ENCODE measurements around the gene HOXD11.

The HOXD11 gene

DNA sequence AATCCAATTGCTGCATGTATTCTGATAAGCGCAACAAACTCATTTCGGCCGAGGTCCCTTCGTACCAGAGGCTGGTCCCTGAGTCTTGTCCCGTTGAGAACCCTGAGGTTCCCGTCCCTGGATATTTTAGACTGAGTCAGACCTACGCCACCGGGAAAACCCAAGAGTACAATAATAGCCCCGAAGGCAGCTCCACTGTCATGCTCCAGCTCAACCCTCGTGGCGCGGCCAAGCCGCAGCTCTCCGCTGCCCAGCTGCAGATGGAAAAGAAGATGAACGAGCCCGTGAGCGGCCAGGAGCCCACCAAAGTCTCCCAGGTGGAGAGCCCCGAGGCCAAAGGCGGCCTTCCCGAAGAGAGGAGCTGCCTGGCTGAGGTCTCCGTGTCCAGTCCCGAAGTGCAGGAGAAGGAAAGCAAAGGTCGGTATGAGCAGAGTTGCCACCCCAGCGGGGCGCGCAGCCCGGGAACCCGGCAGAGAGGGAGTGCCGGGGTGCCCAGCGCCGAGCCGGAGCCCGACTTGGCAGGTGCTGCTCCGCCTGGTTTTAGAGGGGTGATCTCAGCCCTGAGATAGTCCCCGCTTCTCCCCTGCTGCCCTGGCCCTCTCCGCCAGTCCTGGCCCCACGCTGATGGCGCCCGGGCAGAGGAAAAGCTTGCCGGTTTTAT lies 10.2 kb downstream of the HOXD11 start:
- DNase-seq (ENCODE audit: low read depth in 1 of 2, low spot score in 1 of 2) = no peak
- in situ Hi-C loops (cut with HindIII; ENCODE audit: low pct_unique_long_range_greater_than_20kb, low sequenced_read_pairs) = no loop called here
- no peak for TF ChIP-seq JUND (IDR thresholded peaks at IDR 0.05; ENCODE audit: low read depth)

DNA sequence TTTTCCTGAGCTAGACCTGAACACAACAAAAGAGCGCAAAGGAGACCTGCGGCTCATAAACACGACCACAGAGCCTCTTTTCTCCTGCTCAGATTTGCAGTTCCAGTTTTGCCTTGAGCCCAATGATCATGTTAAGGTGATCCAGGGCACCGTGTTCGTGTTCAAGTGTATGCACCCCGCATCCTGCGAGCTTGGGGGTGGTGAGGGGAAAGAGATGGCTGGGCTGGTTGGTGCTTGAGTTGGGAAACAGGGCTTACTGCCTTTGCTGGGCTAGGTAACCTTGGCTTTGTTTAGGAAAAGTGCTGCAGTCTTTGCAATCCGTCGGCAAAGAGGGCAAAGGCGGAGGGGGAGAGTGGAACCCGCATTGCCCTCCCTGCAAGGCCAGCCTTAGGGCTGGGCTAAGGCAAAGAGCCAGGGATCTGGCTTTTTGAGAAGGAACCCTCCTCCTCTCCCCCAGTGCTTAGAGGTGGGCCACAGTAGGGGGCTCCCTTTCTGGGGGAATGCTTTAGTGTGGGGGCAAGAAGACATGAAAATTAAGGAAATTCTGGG lies 10.8 kb downstream of the HOXD11 start:
- TF ChIP-seq JUND (IDR thresholded peaks at IDR 0.05; ENCODE audit: low read depth) = no peak
- in situ Hi-C loops (cut with HindIII; ENCODE audit: low pct_unique_long_range_greater_than_20kb, low sequenced_read_pairs) = no loop called here
- no peak for DNase-seq (ENCODE audit: low read depth in 1 of 2, low spot score in 1 of 2)

GRCh38 chr2:176118601-176119339 lies 11.7 kb downstream of the HOXD11 start:
- no peak for TF ChIP-seq JUND (IDR thresholded peaks at IDR 0.05; ENCODE audit: low read depth)
- peak; percentile 77 to 81 for DNase-seq (ENCODE audit: low read depth in 1 of 2, low spot score in 1 of 2)
- in situ Hi-C loops (cut with HindIII; ENCODE audit: low pct_unique_long_range_greater_than_20kb, low sequenced_read_pairs) = no loop called here

GRCh38 chr2:176120364-176121189 lies 13.5 kb downstream of the HOXD11 start:
- in situ Hi-C loops (cut with HindIII; ENCODE audit: low pct_unique_long_range_greater_than_20kb, low sequenced_read_pairs) = no loop called here

GRCh38 chr2:176121190-176122051 lies 14.3 kb downstream of the HOXD11 start:
- in situ Hi-C loops (cut with HindIII; ENCODE audit: low pct_unique_long_range_greater_than_20kb, low sequenced_read_pairs) = no loop called here
- TF ChIP-seq JUND (IDR thresholded peaks at IDR 0.05; ENCODE audit: low read depth) = no peak
- no peak for DNase-seq (ENCODE audit: low read depth in 1 of 2, low spot score in 1 of 2)

More at GRCh38 chr2:176120364-176121189, 13.5 kb downstream of the HOXD11 start:
- TF ChIP-seq JUND (IDR thresholded peaks at IDR 0.05; ENCODE audit: low read depth) = no peak
- no peak for DNase-seq (ENCODE audit: low read depth in 1 of 2, low spot score in 1 of 2)

DNA sequence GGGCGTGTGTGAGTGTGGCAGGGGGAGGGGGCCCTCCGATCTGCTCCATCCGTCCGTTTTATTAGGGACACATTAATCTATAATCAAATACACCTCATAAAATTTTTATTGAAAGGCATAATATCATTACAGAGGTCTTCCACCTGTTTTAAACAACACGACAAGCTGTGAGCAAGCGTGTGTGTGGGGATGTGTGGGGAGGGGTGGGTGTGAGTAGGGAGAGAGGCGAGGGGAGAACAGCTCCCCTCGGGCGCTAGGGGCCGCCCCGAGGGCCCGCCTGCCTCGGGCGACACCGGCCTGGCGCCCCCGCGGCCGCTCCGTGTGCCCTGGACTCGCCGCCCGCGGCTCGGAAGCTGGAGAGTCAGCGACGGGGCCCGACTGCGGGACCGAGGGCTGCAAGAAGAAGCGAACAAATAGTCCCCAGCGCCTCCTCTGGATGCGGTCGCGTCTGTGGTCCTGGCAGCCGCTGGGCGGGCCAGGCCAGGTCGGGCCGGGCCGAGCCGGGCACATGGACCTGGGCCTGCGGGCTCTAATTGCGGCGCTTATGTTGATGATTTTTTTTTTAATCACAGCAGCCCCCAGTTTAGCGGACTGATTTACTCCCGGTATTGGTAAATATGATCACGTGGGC lies 15.1 kb downstream of the HOXD11 start:
- in situ Hi-C loops (cut with HindIII; ENCODE audit: low pct_unique_long_range_greater_than_20kb, low sequenced_read_pairs) = no loop called here
- DNase-seq (ENCODE audit: low read depth in 1 of 2, low spot score in 1 of 2) = no peak

DNA sequence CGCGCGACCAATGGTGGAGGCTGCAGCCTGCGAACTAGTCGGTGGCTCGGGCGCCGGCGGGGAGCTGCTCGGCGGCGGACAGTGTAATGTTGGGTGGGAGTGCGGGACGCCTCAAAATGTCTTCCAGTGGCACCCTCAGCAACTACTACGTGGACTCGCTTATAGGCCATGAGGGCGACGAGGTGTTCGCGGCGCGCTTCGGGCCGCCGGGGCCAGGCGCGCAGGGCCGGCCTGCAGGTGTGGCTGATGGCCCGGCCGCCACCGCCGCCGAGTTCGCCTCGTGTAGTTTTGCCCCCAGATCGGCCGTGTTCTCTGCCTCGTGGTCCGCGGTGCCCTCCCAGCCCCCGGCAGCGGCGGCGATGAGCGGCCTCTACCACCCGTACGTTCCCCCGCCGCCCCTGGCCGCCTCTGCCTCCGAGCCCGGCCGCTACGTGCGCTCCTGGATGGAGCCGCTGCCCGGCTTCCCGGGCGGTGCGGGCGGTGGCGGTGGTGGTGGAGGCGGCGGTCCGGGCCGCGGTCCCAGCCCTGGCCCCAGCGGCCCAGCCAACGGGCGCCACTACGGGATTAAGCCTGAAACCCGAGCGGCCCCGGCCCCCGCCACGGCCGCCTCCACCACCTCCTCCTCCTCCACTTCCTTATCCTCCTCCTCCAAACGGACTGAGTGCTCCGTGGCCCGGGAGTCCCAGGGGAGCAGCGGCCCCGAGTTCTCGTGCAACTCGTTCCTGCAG lies 15.8 kb downstream of the HOXD11 start, which contains the start of gene HOXD9:
Gene HOXD9, plus strand, starts transcription at position 37 of the 728 bp plus-strand sequence. Its CDS starts 50 bp downstream, at position 87.
- no peak for TF ChIP-seq JUND (IDR thresholded peaks at IDR 0.05; ENCODE audit: low read depth)
- DNase-seq (ENCODE audit: low read depth in 1 of 2, low spot score in 1 of 2) = no peak
- in situ Hi-C loops (cut with HindIII; ENCODE audit: low pct_unique_long_range_greater_than_20kb, low sequenced_read_pairs) = no loop called here

More for the DNA sequence above, 15.1 kb downstream of the HOXD11 start:
- TF ChIP-seq JUND (IDR thresholded peaks at IDR 0.05; ENCODE audit: low read depth) = no peak

DNA sequence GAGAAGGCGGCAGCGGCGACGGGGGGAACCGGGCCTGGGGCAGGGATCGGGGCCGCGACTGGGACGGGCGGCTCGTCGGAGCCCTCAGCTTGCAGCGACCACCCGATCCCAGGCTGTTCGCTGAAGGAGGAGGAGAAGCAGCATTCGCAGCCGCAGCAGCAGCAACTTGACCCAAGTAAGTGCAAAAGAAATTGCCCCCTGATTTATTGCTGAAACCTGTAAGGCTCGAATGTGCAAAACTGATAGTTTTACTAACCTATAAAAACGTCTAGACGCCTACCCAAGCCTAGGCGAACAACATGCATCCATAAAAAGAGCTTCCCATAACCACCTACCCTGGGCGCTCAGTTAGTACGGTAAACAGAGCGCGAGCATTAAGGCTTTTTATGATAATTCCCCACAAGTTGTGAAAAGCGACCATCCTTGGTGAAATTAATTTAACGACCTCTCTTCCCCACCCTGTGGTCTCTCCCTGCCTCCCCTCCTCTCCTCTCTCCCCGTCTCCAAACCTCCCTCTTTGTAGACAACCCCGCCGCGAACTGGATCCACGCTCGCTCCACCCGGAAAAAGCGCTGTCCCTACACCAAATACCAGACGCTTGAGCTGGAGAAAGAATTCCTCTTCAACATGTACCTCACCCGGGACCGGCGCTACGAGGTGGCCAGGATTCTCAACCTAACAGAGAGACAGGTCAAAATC lies 16.5 kb downstream of the HOXD11 start:
- no peak for TF ChIP-seq JUND (IDR thresholded peaks at IDR 0.05; ENCODE audit: low read depth)
- no peak for DNase-seq (ENCODE audit: low read depth in 1 of 2, low spot score in 1 of 2)
- in situ Hi-C loops (cut with HindIII; ENCODE audit: low pct_unique_long_range_greater_than_20kb, low sequenced_read_pairs) = no loop called here

DNA sequence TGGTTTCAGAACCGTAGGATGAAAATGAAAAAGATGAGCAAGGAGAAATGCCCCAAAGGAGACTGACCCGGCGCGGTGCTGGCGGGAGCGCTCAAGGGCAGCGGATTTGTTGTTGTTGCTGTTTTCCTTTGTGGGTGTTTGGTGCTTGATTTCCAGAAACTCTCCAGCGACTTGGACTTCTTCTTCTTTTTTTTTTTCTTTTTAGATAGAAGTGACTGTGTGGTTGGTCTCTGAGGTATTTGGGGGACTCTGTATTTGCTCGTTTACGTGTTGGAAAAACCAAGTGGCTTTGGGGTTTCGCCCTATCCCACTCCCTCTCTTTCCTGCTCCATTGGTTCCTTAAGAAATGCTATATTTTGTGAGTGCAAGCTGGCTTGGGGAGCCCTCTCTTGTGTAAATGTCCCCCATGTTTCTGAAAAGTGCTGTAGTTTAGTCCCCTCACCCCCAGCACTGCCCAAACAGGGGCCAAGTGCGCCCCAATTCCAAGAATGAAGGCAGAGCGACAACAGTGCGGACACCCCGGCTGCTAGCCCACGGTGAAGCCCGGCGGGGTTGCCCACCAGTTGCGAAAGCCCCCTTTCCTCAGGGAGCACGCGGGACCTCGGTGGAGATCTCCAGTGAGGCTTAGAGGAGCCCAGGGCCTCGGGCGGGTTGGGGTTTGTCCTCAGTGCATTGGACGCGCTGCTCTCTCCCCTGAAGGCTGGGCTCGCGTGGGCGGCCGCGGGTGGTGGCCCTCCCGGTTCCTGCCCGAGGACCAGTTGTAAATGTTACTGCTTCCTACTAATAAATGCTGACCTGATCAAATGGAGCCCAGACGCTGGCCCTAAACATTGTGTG lies 17.2 kb downstream of the HOXD11 start:
- no peak for TF ChIP-seq JUND (IDR thresholded peaks at IDR 0.05; ENCODE audit: low read depth)
- in situ Hi-C loops (cut with HindIII; ENCODE audit: low pct_unique_long_range_greater_than_20kb, low sequenced_read_pairs) = no loop called here

More for the DNA sequence above, 17.2 kb downstream of the HOXD11 start:
- no peak for DNase-seq (ENCODE audit: low read depth in 1 of 2, low spot score in 1 of 2)
